Astrocyte of the spinal cord (primary cell): Measurements from ENCODE around the gene UGT1A8.

ENCODE experiments used
- DNase-seq: peaks from one replicate; pipeline ENCODE4 v3.0.0; 2011; ENCODE audit warnings: low read depth, low spot score
- H3K4me3 ChIP-seq: 2 replicates; pipeline ENCODE4 v1.5.1; 2011; ENCODE audit warnings: low read depth, mild to moderate bottlenecking, low read length, moderate library complexity
- in situ Hi-C: cut with HindIII; loops from 2 replicates; pipeline ENCODE4 v1.10.0; 2017; ENCODE audit warnings: low sequenced_read_pairs
- TF ChIP-seq, protein P1 (sequence below): IDR thresholded peaks from 2 replicates; pipeline ENCODE4 v1.5.1; 2012; ENCODE audit warnings: low read depth, mild to moderate bottlenecking, low read length, inconsistent platforms

The UGT1A8 gene

GRCh38 chr2:233772583-233772982 is 155.2 kb downstream of the UGT1A8 start:
- in situ Hi-C loops: no loop called here
- TF ChIP-seq, protein P1, sequence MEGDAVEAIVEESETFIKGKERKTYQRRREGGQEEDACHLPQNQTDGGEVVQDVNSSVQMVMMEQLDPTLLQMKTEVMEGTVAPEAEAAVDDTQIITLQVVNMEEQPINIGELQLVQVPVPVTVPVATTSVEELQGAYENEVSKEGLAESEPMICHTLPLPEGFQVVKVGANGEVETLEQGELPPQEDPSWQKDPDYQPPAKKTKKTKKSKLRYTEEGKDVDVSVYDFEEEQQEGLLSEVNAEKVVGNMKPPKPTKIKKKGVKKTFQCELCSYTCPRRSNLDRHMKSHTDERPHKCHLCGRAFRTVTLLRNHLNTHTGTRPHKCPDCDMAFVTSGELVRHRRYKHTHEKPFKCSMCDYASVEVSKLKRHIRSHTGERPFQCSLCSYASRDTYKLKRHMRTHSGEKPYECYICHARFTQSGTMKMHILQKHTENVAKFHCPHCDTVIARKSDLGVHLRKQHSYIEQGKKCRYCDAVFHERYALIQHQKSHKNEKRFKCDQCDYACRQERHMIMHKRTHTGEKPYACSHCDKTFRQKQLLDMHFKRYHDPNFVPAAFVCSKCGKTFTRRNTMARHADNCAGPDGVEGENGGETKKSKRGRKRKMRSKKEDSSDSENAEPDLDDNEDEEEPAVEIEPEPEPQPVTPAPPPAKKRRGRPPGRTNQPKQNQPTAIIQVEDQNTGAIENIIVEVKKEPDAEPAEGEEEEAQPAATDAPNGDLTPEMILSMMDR: no peak
- DNase-seq: no peak
- no peak overlapping the region for H3K4me3 ChIP-seq

GRCh38 chr2:233773854-233774253 is 156.4 kb downstream of the UGT1A8 start:
- no peak overlapping the region for H3K4me3 ChIP-seq
- TF ChIP-seq, protein P1: no peak
- DNase-seq: no peak
- in situ Hi-C loops: no loop called here

DNA sequence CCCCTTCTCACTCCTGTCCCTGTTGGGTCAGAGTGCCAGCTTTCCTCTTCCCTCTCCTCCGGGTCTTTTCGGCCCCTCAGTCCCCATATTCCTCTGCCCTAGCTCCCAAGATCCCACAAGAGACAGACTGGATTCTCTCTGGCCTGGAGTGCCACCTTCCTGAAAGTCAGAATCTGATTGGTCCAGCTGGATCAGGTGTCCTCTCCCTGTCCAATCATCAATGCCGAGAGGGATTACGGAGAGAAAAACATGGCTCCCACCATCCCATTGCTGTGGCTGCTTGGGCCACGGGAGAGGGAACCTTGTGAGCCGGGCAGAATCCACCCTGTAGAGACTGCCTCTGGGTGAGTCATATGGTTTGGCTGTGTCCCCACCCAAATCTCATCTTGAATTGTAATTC is 158.0 kb downstream of the UGT1A8 start:
- in situ Hi-C loops: no loop called here
- no peak for DNase-seq
- TF ChIP-seq, protein P1: no peak
- H3K4me3 ChIP-seq: no peak overlapping the region

- in situ Hi-C loops: no loop called here
- no peak within 1 kb of the TSS for H3K4me3 ChIP-seq
- TF ChIP-seq, protein P1: no peak
- no peak for DNase-seq
Observed at GRCh38 chr2:233778030-233778429, 160.6 kb downstream of the UGT1A8 start, which contains the start of gene MROH2A. MROH2A (plus strand) TSS chr2:233778330; CDS start chr2:233779359, 1,029 bp downstream.

GRCh38 chr2:233779722-233780121 is 162.3 kb downstream of the UGT1A8 start:
- no peak overlapping the region for H3K4me3 ChIP-seq
- in situ Hi-C loops: no loop called here
- DNase-seq: no peak
- TF ChIP-seq, protein P1: no peak

DNA sequence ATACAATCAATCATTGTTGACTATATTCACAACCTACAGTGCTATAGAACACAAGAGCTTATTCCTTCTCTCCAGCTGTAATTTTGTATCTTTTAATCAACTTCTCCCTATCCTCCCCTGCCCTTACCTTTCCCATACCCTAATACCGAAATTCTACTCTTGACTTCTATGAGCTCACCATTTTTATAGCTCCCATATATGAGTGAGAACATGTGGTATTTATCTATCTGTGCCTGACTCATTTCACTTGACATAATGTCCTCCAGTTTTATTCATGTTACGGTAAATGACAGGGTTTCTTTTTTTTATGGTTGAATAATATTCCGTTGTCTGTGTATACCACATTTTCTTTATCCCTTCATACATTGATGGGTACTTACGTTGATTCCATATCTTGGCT is 163.3 kb downstream of the UGT1A8 start:
- in situ Hi-C loops: no loop called here
- no peak for DNase-seq
- no peak overlapping the region for H3K4me3 ChIP-seq
- TF ChIP-seq, protein P1: no peak

DNA sequence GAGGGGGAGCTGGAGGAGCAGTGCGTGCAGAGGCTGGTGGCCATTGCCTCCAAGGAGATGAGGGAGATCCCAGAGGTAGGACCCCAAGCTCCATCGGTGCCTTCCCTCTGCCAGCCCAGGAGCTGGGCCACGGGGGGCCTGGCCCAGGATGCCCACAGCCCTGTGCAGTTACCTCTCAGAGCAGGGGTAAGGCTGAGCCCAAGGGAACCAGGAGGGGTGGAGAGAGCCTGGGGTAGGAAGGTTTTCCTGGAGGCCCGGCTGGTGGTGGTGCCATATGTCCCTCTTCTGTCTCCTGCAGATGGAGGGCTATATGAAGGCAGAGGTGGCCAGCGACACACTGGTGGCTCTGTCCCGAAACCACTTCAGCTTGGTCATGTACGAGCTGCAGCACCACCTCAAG is 172.1 kb downstream of the UGT1A8 start:
- TF ChIP-seq, protein P1: no peak
- in situ Hi-C loops: no loop called here

More for the DNA sequence above, 172.1 kb downstream of the UGT1A8 start:
- H3K4me3 ChIP-seq: no peak overlapping the region
- no peak for DNase-seq
